GM21528 (cell line): ENCODE data around the gene C5AR1.
"Not testable (repeated sequence)": the region's sequence is repeated elsewhere in the genome, so short reads cannot be mapped to it uniquely, and the experiment has no call there.

ENCODE experiments used
- ATAC-seq: cut with Tn5 transposase; IDR thresholded peaks from one replicate; pipeline ENCODE4 v1.9.1; 2021; ENCODE audit warnings: mild to moderate bottlenecking, moderate library complexity; ENCODE audit not compliant: unreplicated experiment, low FRiP score

Gene C5AR1

GRCh38 chr19:47358936-47359335 lies 49.3 kb downstream of the C5AR1 start:
- no peak for ATAC-seq

GRCh38 chr19:47362321-47362720 lies 52.7 kb downstream of the C5AR1 start:
- no peak for ATAC-seq

GRCh38 chr19:47363758-47364531 lies 54.3 kb downstream of the C5AR1 start:
- ATAC-seq = no peak

- ATAC-seq = not testable (repeated sequence)
Measured at GRCh38 chr19:47365455-47365854, 55.8 kb downstream of the C5AR1 start.

GRCh38 chr19:47370045-47370611 lies 60.5 kb downstream of the C5AR1 start:
- ATAC-seq = no peak

- no peak for ATAC-seq
Measured at GRCh38 chr19:47371261-47371660, 61.6 kb downstream of the C5AR1 start.
